HepG2 (cell line): ENCODE measurements around the gene OSBP.

Experiments used
- CCDC6 ChIP-seq: sonication (generic); formaldehyde crosslinking; IDR thresholded peaks from 2 replicates; pipeline ENCODE4 v1.8.1; 2022; ENCODE audit warnings: mild to moderate bottlenecking, missing genetic modification reagents, moderate library complexity
- CTCF ChIP-seq: sonication (generic); formaldehyde crosslinking; IDR thresholded peaks from 2 replicates; pipeline ENCODE4 v1.5.0; 2020; ENCODE audit warnings: mild to moderate bottlenecking, missing genetic modification reagents, moderate library complexity
- DRAP1 ChIP-seq: IDR thresholded peaks from 2 replicates; pipeline ENCODE4 v1.6.1; 2016; ENCODE audit warnings: missing genetic modification reagents, missing compliant biosample characterization
- EZH2 ChIP-seq: conservative IDR thresholded peaks from 2 replicates; pipeline ENCODE4 v1.6.1; 2012; ENCODE audit warnings: mild to moderate bottlenecking, low read depth, low read length, moderate library complexity
- HDAC2 ChIP-seq: sonication (generic); formaldehyde crosslinking; IDR thresholded peaks from 2 replicates; pipeline ENCODE4 v1.4.0; 2020; ENCODE audit warnings: missing genetic modification reagents
- KDM5B ChIP-seq: sonication (generic); formaldehyde crosslinking; IDR thresholded peaks from 2 replicates; pipeline ENCODE4 v1.4.0; 2020; ENCODE audit warnings: missing genetic modification reagents, mild to moderate bottlenecking, borderline replicate concordance
- RFX5 ChIP-seq: IDR thresholded peaks from 2 replicates; pipeline ENCODE4 v1.6.1; 2011; ENCODE audit warnings: low read depth, low read length, improper control_type of control experiment
- ZNF232 ChIP-seq: sonication (generic); formaldehyde crosslinking; IDR thresholded peaks from 2 replicates; pipeline ENCODE4 v1.4.0; 2020; ENCODE audit warnings: missing genetic modification reagents, borderline replicate concordance
- ZNF644 ChIP-seq: IDR thresholded peaks from 2 replicates; pipeline ENCODE4 v1.6.1; 2016; ENCODE audit warnings: low read depth

GRCh38 chr11:59600234-59600633, 15.3 kb downstream of the OSBP start:
- no peak for TF ChIP-seq EZH2
- no peak for TF ChIP-seq RFX5
- TF ChIP-seq CCDC6 (CRISPR knock-in tag) = no peak
- no peak for TF ChIP-seq DRAP1 (CRISPR knock-in tag)
- TF ChIP-seq ZNF232 (CRISPR knock-in tag) = no peak
- TF ChIP-seq HDAC2 (CRISPR knock-in tag) = no peak
- TF ChIP-seq KDM5B (CRISPR knock-in tag) = no peak
- TF ChIP-seq CTCF (CRISPR knock-in tag) = no peak
- no peak for TF ChIP-seq ZNF644 (CRISPR knock-in tag)
